HG03135 (cell line): Measurements from ENCODE around the gene TMEM38A.
"Not testable (repeated sequence)": the region's sequence is repeated elsewhere in the genome, so short reads cannot be mapped to it uniquely, and the experiment has no call there.

ENCODE experiments used
- ATAC-seq: cut with Tn5 transposase; IDR thresholded peaks from one replicate; pipeline ENCODE4 v1.9.1; 2021; ENCODE audit warnings: mild to moderate bottlenecking, moderate library complexity; ENCODE audit not compliant: unreplicated experiment

TMEM38A gene

DNA sequence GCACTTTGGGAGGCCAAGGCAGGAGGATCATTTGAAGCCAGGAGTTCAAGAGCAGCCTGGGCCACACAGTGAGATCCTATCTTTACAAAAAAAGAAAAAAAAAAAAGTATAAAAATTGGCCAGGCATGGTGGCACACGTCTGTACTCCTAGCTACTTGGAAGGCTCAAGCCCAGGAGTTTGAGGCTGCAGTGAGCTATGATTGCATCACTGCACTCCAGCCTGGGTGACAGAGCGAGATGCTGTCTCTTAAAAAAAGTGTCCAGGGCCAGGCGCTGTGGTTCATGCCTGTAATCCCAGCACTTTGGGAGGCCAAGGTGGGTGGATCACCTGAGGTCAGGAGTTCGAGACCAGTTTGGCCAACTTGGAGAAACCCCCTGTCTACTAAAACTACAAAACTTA, 12.9 kb downstream of the TMEM38A start:
- not testable (repeated sequence) for ATAC-seq

DNA sequence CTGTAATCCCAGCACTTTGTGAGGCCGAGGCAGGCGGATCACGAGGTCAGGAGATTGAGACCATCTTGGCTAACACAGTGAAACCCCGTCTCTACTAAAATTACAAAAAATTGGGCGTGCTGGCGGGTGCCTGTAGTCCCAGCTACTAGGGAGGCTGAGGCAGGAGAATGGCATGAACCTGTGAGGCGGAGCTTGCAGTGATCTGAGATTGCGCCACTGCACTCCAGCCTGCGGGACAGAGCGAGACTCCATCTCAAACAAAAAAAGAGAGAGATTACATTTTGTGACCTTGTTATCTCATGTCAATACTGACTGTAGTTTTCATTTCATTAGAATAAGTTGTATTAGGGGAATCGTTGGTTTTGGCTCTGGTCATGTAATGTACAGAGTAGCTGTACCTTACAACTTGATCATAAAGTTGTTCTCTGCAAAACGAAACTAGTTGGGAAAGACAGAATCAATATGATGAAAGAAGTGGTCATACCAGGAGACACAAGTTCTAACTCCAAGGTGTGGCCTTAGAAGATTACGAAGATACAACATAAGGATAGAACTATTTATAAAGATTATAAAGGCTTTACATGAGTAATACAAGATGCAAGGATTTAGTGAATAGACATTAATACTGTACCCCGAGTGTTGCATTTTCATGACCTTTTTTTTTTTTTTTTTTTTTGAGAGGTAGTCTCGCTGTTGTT, 15.3 kb downstream of the TMEM38A start:
- ATAC-seq = no peak

GRCh38 chr19:16677055-16677454, 16.1 kb downstream of the TMEM38A start:
- no peak for ATAC-seq

GRCh38 chr19:16678498-16678897, 17.6 kb downstream of the TMEM38A start:
- ATAC-seq = no peak

DNA sequence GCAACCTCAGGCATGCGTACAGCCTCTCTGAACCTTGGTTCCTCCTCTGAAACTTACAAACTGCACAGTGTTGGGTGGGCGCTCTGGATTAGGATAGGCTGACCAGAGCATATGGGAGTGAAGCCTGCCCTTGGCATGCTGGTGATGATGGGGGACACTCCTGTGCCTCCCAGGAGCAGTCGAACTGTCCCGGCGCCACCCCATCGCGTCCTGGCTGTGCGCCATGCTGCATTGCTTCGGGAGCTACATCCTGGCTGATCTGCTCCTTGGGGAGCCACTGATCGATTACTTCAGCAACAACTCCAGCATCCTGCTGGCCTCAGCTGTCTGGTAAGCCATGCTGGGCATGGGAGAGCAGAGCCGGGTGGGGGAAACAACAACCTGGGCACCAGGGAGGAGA, 18.9 kb downstream of the TMEM38A start:
- ATAC-seq = no peak

DNA sequence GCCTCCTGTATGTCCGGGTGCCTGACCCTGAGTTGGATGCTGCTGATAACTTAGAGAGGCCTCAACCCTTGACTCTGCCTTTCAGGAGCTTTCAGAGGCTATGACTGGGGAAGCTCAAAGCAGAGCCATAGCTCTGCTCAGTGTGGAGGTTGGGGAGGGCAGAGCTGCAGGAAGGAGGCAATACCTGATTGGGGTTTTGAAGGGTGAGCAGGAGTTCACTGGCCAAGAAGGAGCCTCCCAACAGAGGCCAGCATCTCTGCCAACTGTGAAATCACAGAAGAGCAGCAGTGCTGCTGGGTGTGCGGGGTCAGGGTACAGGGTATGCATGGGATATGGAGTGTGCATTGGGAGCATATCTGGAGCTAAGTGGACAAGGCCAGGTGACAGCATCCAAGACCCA, 21.6 kb downstream of the TMEM38A start:
- no peak for ATAC-seq

DNA sequence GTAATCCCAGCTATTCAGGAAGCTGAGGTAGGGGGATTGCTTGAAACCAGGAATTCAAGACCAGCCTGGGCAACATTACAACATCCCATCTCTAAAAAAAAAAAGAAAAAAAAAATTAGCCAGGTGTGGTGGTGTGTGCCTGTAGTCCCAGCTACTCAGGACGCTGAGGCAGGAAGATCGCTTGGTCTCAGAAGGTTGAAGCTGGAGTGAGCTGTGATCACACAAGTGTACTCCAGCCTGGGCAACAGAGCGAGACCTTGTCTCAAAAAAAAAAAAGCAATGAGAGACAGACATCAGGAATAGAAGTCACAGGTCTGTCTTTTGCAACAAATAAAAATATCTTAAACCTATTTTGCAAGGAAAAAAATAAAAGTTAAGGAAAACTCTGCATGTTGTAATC, 23.3 kb downstream of the TMEM38A start:
- no peak for ATAC-seq

DNA sequence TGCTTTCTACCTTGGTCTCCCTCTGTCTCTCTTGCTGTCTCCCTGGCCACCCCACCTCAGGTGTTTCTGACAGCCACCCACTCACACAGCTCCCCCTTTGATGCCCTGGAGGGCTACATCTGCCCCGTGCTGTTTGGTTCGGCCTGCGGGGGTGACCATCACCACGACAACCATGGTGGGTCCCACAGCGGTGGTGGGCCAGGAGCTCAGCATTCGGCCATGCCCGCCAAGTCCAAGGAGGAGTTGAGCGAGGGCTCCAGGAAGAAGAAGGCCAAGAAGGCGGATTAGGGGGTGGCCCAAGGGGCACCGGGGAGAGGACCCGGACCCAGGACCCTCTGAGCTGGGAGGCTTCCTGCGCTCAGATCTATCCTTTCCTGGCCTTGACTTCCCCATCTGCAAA, 27.1 kb downstream of the TMEM38A start:
- no peak for ATAC-seq

- ATAC-seq = no peak
Observed at GRCh38 chr19:16698914-16699313, 38.0 kb downstream of the TMEM38A start.

- no peak for ATAC-seq
Observed at GRCh38 chr19:16702123-16702522, 41.2 kb downstream of the TMEM38A start.

GRCh38 chr19:16703677-16704076, 42.7 kb downstream of the TMEM38A start:
- ATAC-seq = no peak

DNA sequence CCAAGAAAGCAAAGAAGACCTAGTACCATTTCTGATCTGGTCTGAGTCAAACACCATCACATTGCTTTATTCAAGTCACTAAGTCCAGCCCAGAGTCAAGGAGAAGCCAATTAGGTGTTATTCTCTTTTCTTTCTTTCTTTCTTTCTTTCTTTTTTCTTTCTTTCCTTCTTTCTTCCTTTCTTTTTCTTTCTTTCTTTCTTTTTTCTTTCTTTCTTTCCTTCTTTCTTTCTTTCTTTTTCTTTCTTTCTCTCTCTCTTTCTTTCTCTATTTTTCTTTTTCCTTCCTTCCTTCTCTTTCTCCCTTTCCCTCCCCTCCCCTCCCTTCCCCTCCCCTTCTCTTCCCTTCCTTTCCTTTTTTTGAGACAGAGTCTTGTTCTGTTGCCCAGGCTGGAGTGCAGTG, 49.9 kb downstream of the TMEM38A start:
- ATAC-seq = not testable (repeated sequence)

- not testable (repeated sequence) for ATAC-seq
Observed at GRCh38 chr19:16712295-16712694, 51.4 kb downstream of the TMEM38A start.

DNA sequence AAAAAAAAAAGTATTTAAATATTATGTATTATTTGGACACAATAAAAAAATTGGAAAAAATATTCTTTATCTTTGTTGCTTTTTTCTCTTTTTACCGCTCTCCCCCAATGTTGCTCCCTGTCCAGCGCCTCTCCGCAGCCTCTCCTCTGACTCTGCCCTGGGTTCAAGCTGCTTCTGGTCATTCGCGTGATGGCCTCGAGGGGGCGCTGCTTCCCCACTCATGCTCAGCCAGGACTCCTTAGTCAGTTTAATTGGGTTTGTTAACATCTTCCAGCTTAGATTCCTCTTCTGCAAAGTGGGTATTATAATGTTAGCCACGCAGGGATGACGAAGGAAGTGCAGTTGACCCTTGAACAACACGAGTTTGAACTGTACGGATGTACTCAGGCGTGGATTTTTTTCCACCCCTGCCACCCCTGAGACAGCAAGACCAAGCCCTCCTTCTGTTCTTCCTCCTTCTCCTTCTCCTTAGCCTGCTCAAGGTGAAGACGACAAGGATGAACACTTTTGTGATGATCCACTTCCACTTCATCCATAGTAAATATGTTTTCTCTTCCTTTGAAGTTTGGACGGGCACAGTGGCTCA, 53.9 kb downstream of the TMEM38A start:
- no peak for ATAC-seq

DNA sequence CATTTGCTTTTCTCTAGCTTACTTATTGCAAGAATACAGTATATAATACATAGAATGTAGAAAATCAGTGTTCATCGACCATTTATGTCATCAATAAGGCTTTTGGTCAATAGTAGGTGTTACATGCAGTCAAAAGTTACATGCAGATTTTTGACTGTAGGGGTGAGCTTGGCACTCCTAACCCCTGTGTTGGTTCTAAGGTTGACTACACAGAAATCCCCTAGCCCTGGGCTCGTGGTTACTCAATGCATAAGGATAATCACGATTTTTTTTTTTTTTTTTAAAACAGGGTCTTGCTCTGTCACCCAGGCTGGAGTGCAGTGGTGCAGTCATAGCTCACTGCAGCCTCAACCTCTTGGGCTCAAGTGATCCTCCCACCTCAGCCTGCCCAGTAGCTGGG, 54.7 kb downstream of the TMEM38A start:
- no peak for ATAC-seq

DNA sequence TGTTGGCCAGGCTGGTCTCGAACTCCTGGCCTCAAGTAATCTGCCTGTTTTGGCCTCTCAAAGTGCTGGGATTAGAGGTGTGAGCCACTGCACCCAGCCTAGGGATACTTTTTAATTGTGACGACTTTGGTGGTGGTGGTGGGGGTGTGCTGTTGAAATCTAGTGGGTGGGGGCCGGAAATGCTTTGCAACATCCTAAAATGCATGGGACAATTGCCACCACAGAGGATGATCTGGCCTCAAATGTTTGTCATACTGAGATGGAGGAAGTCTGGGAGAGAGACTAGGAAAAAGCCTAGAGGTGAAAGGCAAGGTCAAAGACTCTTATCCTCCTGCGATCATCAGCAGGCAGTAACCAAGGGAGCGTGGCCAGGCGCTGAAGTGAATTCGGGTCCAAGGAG, 60.1 kb downstream of the TMEM38A start:
- ATAC-seq = no peak

DNA sequence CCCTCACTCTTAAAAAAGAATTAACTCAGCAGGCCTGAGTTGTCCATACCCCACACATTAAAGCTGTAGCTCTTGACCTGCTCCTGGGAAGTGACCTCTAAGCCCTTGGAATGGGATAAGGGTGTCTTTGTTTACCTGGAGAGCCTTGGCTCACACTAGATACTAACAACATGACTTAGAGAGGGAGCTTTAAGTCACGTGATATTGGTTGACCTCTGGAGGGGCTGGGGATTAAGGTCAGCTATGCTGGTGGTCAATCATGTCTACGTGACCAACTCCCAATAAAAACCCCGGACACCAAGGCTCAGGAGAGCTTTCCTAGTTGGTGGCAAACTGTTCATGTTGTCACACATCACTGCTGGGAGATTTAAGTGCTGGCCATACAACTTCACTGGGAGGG, 61.7 kb downstream of the TMEM38A start:
- no peak for ATAC-seq

- ATAC-seq = no peak
Observed at GRCh38 chr19:16726916-16727315, 66.0 kb downstream of the TMEM38A start.

GRCh38 chr19:16735650-16736266, 74.8 kb downstream of the TMEM38A start:
- not testable (repeated sequence) for ATAC-seq

DNA sequence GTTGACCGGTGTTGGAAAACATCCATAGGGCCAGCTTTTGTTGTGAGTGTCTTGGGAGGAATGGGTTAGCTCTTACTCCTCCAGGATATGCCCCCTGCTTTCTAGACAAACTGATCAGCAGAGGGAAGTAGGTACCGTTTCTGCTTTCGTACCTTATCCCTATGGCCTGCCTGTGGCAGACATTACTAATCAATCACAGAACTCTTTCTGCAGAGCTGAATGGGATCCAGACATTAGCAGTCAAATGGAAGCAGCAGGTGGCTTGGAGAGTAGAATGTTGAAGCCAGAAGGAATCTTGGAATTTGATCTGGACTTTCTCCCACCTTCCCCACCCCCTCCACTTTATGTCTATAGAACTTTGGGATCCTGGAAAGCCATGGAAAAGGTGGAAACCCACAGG, 75.8 kb downstream of the TMEM38A start:
- ATAC-seq = no peak

DNA sequence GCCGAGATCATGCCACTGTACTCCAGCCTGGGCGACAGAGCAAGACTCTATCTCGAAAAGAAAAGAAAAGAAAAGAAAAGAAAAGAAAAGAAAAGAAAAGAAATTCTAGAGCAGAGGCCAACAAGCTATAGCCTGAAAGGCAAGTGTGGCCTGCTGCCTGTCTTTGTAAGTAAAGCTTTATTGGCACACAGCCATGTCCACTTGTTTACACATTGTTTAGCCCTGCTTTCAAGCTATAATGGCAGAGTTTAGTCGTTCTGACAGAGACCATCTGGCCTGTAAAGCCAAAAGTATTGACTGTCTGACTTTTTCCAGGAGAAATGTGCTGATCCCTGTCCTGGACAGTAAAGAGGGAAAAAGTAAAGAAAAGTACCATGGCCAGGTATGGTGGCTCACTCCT, 77.0 kb downstream of the TMEM38A start:
- no peak for ATAC-seq

GRCh38 chr19:16739546-16739945, 78.6 kb downstream of the TMEM38A start:
- ATAC-seq = no peak
